CD14-positive monocyte (primary cell): ENCODE data around the gene KCNK1. TPM values are rescaled to one million over a fixed set of nuclear protein-coding genes. Genes with fewer than 3 reads are reported as not detected.

ENCODE experiments used
- DNase-seq, 3 donors: peaks; one replicate each; pipeline ENCODE4 v3.0.0-alpha.2; 2011 to 2022
- H2AFZ ChIP-seq: 2 replicates; pipeline ENCODE4 v1.6.0; 2012; ENCODE audit warnings: mild to moderate bottlenecking, low read depth, low read length, inconsistent platforms; ENCODE audit not compliant: insufficient read depth, poor library complexity, severe bottlenecking
- H3K27ac ChIP-seq, 2 donors: 1 replicate in 1 of 2; 2 replicates in 1 of 2; pipeline ENCODE4 v1.5.1; 2012 to 2013; ENCODE audit warnings: low read length in 2 of 2, control low read depth in 1 of 2, inconsistent platforms in 1 of 2, low read depth in 1 of 2, mild to moderate bottlenecking in 1 of 2
- H3K27me3 ChIP-seq, 2 donors: one replicate each; pipeline versions ENCODE4 v1.6.0 to v1.6.1; 2011 to 2013; ENCODE audit warnings: low read length in 2 of 2; ENCODE audit not compliant: control insufficient read depth in 2 of 2, insufficient read depth in 2 of 2
- H3K36me3 ChIP-seq, 2 donors: replicated peaks in 1 of 2; 1 replicate in 1 of 2; 2 replicates in 1 of 2; pipeline versions ENCODE4 v1.5.1 to v1.6.1; 2012 to 2013; ENCODE audit warnings: low read length in 2 of 2, control low read depth in 1 of 2, inconsistent platforms in 1 of 2, mild to moderate bottlenecking in 1 of 2; ENCODE audit not compliant: insufficient read depth in 2 of 2, control insufficient read depth in 1 of 2
- H3K4me1 ChIP-seq, 2 donors: 1 replicate in 1 of 2; 2 replicates in 1 of 2; pipeline versions ENCODE4 v1.5.1 to v1.6.1; 2012 to 2013; ENCODE audit warnings: low read length in 2 of 2, control low read depth in 1 of 2, inconsistent platforms in 1 of 2, mild to moderate bottlenecking in 1 of 2, moderate library complexity in 1 of 2; ENCODE audit not compliant: insufficient read depth in 2 of 2, control insufficient read depth in 1 of 2
- H3K4me2 ChIP-seq: replicated peaks from 2 replicates; pipeline ENCODE3; 2012; ENCODE audit warnings: low read length, moderate library complexity, mild to moderate bottlenecking; ENCODE audit not compliant: poor library complexity, severe bottlenecking; ENCODE audit errors: extremely low read depth
- H3K4me3 ChIP-seq, 3 experiments: fragments of 200-600 bp in 1 of 3; sonication (generic) in 1 of 3; replicated peaks in 1 of 3; 1 replicate in 2 of 3; 2 replicates in 1 of 3; pipeline ENCODE4 v1.5.1; 2011 to 2013; ENCODE audit warnings: low read length in 3 of 3, mild to moderate bottlenecking in 3 of 3, control low read depth in 2 of 3, low read depth in 2 of 3, inconsistent platforms in 1 of 3, moderate library complexity in 1 of 3
- H3K79me2 ChIP-seq: 2 replicates; pipeline ENCODE4 v1.6.0; 2012; ENCODE audit warnings: mild to moderate bottlenecking, control low read depth, inconsistent platforms, low read length, moderate library complexity; ENCODE audit not compliant: insufficient read depth
- H3K9ac ChIP-seq: 2 replicates; pipeline ENCODE4 v1.6.0; 2017; ENCODE audit warnings: low read length, mild to moderate bottlenecking; ENCODE audit not compliant: insufficient read depth, poor library complexity, severe bottlenecking
- H3K9me3 ChIP-seq, 2 donors: replicated peaks in 1 of 2; 1 replicate in 1 of 2; 2 replicates in 1 of 2; pipeline versions ENCODE4 v1.5.1 to v1.6.1; 2012 to 2013; ENCODE audit warnings: low read length in 2 of 2, control low read depth in 1 of 2; ENCODE audit not compliant: control insufficient read depth in 1 of 2, insufficient read depth in 1 of 2
- H4K20me1 ChIP-seq: 2 replicates; pipeline ENCODE4 v1.6.0; 2012; ENCODE audit warnings: mild to moderate bottlenecking, low read length, control low read depth, moderate library complexity; ENCODE audit not compliant: insufficient read depth
- H3K27ac Mint-ChIP-seq, 7 donors: one replicate each; pipeline ENCODE4 v1.8.0; 2020; ENCODE audit warnings: mild to moderate bottlenecking in 7 of 7, mixed read lengths in 7 of 7, moderate library complexity in 6 of 7, inconsistent platforms in 2 of 7
- H3K27me3 Mint-ChIP-seq, 3 donors: one replicate each; pipeline ENCODE4 v1.8.0; 2021 to 2022; ENCODE audit warnings: low read depth in 3 of 3, mild to moderate bottlenecking in 3 of 3, mixed read lengths in 3 of 3, moderate library complexity in 3 of 3, inconsistent platforms in 1 of 3
- H3K36me3 Mint-ChIP-seq, 2 donors: one replicate each; pipeline ENCODE4 v1.8.0; 2020; ENCODE audit warnings: mixed read lengths in 2 of 2, inconsistent platforms in 1 of 2, mild to moderate bottlenecking in 1 of 2
- H3K4me1 Mint-ChIP-seq: one replicate; pipeline ENCODE4 v1.8.0; 2020; ENCODE audit warnings: mild to moderate bottlenecking, mixed read lengths
- H3K4me3 Mint-ChIP-seq, 2 donors: one replicate each; pipeline ENCODE4 v1.8.0; 2020; ENCODE audit warnings: mild to moderate bottlenecking in 2 of 2, mixed read lengths in 2 of 2, moderate library complexity in 1 of 2
- H3K9me3 Mint-ChIP-seq, 7 donors: one replicate each; pipeline ENCODE4 v1.8.0; 2020 to 2022; ENCODE audit warnings: mixed read lengths in 7 of 7, mild to moderate bottlenecking in 6 of 7, moderate library complexity in 6 of 7, inconsistent platforms in 2 of 7
- CTCF ChIP-seq: fragments of 200-600 bp; IDR thresholded peaks from one replicate; pipeline ENCODE4 v1.8.0; 2022; ENCODE audit warnings: antibody characterized with exemption, mild to moderate bottlenecking
- WGBS: methylation state at CpG from one replicate; pipeline ENCODE4 v1.1.5; 2013; ENCODE audit warnings: missing lambda C conversion rate; ENCODE audit not compliant: insufficient coverage; 5-methylcytosine and 5-hydroxymethylcytosine counted together
- intact Hi-C, 2 donors: fragments of 100-400 bp; cut with micrococcal nuclease; formaldehyde crosslinking; loops; one replicate each; pipeline versions ENCODE4 v1.15.0 to v1.15.1; 2023
- polyA plus RNA-seq, 3 donors: library from polyadenylated mRNA; depleted of rRNA in 1 of 3; unstranded in 2 of 3; stranded (reverse) in 1 of 3; fragments of 300-500 nt in 2 of 3; fragments of >200 nt in 1 of 3; fragmentation: Illumina TruSeq in 2 of 3; gene quantifications; 1 replicate in 2 of 3; 2 replicates in 1 of 3; pipeline ENCODE4 v1.2.3, GENCODE V29; 2012 to 2021

Gene KCNK1
- polyA plus RNA-seq, 3 donors: not detected

GRCh38 chr1:233599542-233600073 lies 14.3 kb upstream of the KCNK1 start:
- H3K36me3 ChIP-seq: no peaks in the 10 kb centered on the region
- Mint-ChIP-seq H3K4me1 (no peaks in the 10 kb centered on the region), H3K9me3 (peaks cover 0 to 7% (median 6%) of the 10 kb centered on the region in 7 donors), H3K27ac (no peak overlapping the region), H3K4me3 (no peak overlapping the region), H3K27me3 (peaks cover 0 to 4% (median 2%) of the 10 kb centered on the region in 3 donors), H3K36me3 (no peaks in the 10 kb centered on the region)
- no peaks in the 10 kb centered on the region for H3K9me3 ChIP-seq
- H3K9ac ChIP-seq: no peak overlapping the region
- H3K4me1 ChIP-seq: no peaks in the 10 kb centered on the region
- no peak overlapping the region for H2AFZ ChIP-seq
- no peak overlapping the region for H3K27ac ChIP-seq
- intact Hi-C loops: no loop called here
- 67% methylated on average over 4 of the region's 5 CpGs for WGBS
- H3K79me2 ChIP-seq: no peaks in the 10 kb centered on the region
- no peak for TF ChIP-seq CTCF
- H3K27me3 ChIP-seq: no peaks in the 10 kb centered on the region
- no peak overlapping the region for H3K4me2 ChIP-seq
- H3K4me3 ChIP-seq: no peak overlapping the region
- H4K20me1 ChIP-seq: no peaks in the 10 kb centered on the region
- DNase-seq: no peak

DNA sequence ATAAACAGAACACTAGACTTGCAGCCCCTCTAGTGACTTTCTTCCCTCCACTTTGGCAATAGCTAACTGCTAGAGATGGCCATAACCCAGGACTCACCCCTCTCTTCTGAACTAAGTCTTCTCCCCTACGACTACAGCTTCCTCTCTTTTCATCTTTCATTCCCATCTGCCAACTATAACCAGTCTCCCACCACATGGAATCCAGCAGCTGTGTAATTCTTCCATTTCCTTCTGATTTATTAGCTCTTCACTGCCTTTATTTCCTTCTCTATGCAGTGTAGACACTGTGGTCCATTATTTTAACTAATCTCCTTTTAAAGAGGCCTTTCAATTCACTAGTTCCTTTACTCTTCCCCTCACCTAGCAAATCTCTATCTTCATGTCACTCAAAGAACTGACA lies 13.4 kb upstream of the KCNK1 start:
- Histone ChIP-seq H3K9me3 (peaks cover 0 to 2% of the 10 kb centered on the region in 2 donors), H3K4me3 (no peak overlapping the region), H4K20me1 (no peaks in the 10 kb centered on the region), H3K27me3 (no peaks in the 10 kb centered on the region), H3K27ac (no peak overlapping the region), H3K4me2 (no peak overlapping the region), H3K36me3 (no peaks in the 10 kb centered on the region), H3K9ac (no peak overlapping the region), H3K79me2 (no peaks in the 10 kb centered on the region), H2AFZ (no peak overlapping the region), H3K4me1 (no peaks in the 10 kb centered on the region)
- H3K4me1 Mint-ChIP-seq: no peaks in the 10 kb centered on the region
- H3K27ac Mint-ChIP-seq: no peak overlapping the region
- intact Hi-C loops: no loop called here
- WGBS: 10% methylated on average over 1 of the region's 1 CpG
- peaks cover 0 to 7% (median 5%) of the 10 kb centered on the region in 7 donors for H3K9me3 Mint-ChIP-seq
- no peak for DNase-seq
- no peaks in the 10 kb centered on the region for H3K36me3 Mint-ChIP-seq
- no peak overlapping the region for H3K4me3 Mint-ChIP-seq
- H3K27me3 Mint-ChIP-seq: peaks cover 0 to 2% (median 2%) of the 10 kb centered on the region in 3 donors
- no peak for TF ChIP-seq CTCF
